Measurements from ENCODE around the gene KRTAP16-1.

DNA sequence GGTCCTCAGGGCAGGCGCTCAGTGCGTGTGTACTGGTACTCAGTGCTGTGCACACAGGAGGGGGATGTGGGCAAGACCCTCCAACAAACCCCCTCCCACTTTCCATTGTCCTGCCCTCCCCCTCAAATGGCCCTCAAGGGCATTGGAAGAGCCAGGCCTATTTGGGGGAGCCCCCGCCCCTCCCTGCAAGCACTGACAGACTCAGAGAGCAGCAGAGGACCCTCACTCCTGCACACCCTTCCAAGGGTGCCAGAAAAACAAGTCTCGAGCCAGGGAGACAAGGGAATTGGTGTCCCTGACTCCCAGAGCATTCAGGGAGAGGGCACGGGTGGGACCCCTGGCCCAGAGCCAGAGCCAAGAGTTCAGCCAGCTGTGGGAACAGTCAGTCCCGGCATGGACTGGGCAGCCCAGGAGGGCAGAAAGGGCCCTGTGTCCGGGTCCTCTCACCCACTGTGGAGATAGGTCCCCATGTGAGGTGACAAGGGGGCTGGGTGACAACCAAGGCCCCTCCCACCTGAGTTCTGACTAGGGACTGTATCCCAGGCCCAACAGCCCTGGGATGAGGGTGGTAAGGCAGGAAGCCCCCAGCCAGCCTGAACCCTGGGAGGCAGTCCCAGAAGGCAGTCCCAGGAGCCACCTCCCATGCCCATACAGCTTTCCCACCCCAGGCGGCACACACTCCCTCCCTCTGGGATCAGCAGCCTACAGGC is 18.5 kb upstream of the KRTAP16-1 start:
- TF ChIP-seq CTCF (conservative IDR thresholded peaks at IDR 0.05; ENCODE audit: low read depth, low read length) = no peak
- no peak for TF ChIP-seq EZH2 (IDR thresholded peaks at IDR 0.05; ENCODE audit: low read length, unreplicated experiment)
- no peak for TF ChIP-seq EZH2phosphoT487 (IDR thresholded peaks at IDR 0.05; ENCODE audit: borderline replicate concordance, low read length)
